ENCODE data around the gene RPL36.
"Not testable (repeated sequence)": the region's sequence is repeated elsewhere in the genome, so short reads cannot be mapped to it uniquely, and the experiment has no call there.

RPL36 gene

GRCh38 chr19:5691822-5692722 is 2.0 kb downstream of the RPL36 start:
- no peak for DNase-seq

GRCh38 chr19:5692723-5693194 is 2.7 kb downstream of the RPL36 start:
- no peak for DNase-seq

- DNase-seq: no peak
Observed at GRCh38 chr19:5693195-5694166, 3.4 kb downstream of the RPL36 start.

- DNase-seq: no peak
Observed at GRCh38 chr19:5694167-5694955, 4.3 kb downstream of the RPL36 start.

- DNase-seq: no peak
Observed at GRCh38 chr19:5694956-5695648, 5.0 kb downstream of the RPL36 start.

GRCh38 chr19:5695649-5696195 is 5.6 kb downstream of the RPL36 start:
- DNase-seq: no peak

- no peak for DNase-seq
Observed at GRCh38 chr19:5696196-5697021, 6.3 kb downstream of the RPL36 start.

- no peak for DNase-seq
Observed at GRCh38 chr19:5697022-5697889, 7.2 kb downstream of the RPL36 start.

- no peak for DNase-seq
Observed at GRCh38 chr19:5697890-5698634, 8.0 kb downstream of the RPL36 start.

- no peak for DNase-seq
Observed at GRCh38 chr19:5698635-5699422, 8.7 kb downstream of the RPL36 start.

- no peak for DNase-seq
Observed at GRCh38 chr19:5700455-5701092, 10.5 kb downstream of the RPL36 start.

GRCh38 chr19:5702053-5702410 is 11.9 kb downstream of the RPL36 start:
- DNase-seq: not testable (repeated sequence)

GRCh38 chr19:5703819-5704818 is 14.0 kb downstream of the RPL36 start:
- no peak for DNase-seq

- DNase-seq: no peak
Observed at GRCh38 chr19:5705552-5705951, 15.5 kb downstream of the RPL36 start.

- no peak for DNase-seq
Observed at GRCh38 chr19:5706876-5707573, 16.9 kb downstream of the RPL36 start.
